OCI-LY3 (cell line): ENCODE measurements around the gene CCRL2.

ENCODE experiments used
- H2AFZ ChIP-seq: fragments of 200-600, 300-600 bp; shearing (Covaris generic); 2 replicates; pipeline ENCODE4 v1.6.0; 2014; ENCODE audit warnings: antibody characterized with exemption, low read depth, low read length
- H3K27ac ChIP-seq: fragments of 200-600, 300-600 bp; sonication (generic); 2 replicates; pipeline ENCODE4 v1.5.1; 2014; ENCODE audit warnings: mild to moderate bottlenecking, low read length, moderate library complexity, mixed read lengths
- H3K27me3 ChIP-seq: fragments of 200-600, 300-600 bp; sonication (generic); 2 replicates; pipeline ENCODE4 v1.6.1; 2014; ENCODE audit warnings: low read depth, low read length, mixed read lengths
- H3K36me3 ChIP-seq: fragments of 200-600, 300-600 bp; sonication (generic); replicated peaks from 2 replicates; pipeline ENCODE3; 2014; ENCODE audit warnings: low read depth, low read length, mixed read lengths
- H3K4me1 ChIP-seq: fragments of 300-600, 200-600 bp; sonication (generic); 2 replicates; pipeline ENCODE4 v1.6.1; 2014; ENCODE audit warnings: low read length, mixed read lengths
- H3K4me2 ChIP-seq: fragments of 200-600, 300-600 bp; sonication (generic); 2 replicates; pipeline ENCODE4 v1.6.1; 2014; ENCODE audit warnings: low read length, mixed read lengths
- H3K4me3 ChIP-seq: fragments of 300-600, 200-600 bp; sonication (generic); 2 replicates; pipeline ENCODE4 v1.5.1; 2014; ENCODE audit warnings: antibody characterized with exemption, mild to moderate bottlenecking, low read length, moderate library complexity
- H3K79me2 ChIP-seq: fragments of 300-600, 200-600 bp; shearing (Covaris generic); 2 replicates; pipeline ENCODE4 v1.6.1; 2014; ENCODE audit warnings: mild to moderate bottlenecking, low read length, mixed read lengths
- H3K9ac ChIP-seq: fragments of 300-600, 200-600 bp; shearing (Covaris generic); 2 replicates; pipeline ENCODE4 v1.6.0; 2014; ENCODE audit warnings: mild to moderate bottlenecking, low read length, moderate library complexity
- H3K9me3 ChIP-seq: fragments of 200-600, 300-600 bp; shearing (Covaris generic); 2 replicates; pipeline ENCODE4 v1.6.1; 2014; ENCODE audit warnings: low read length, mixed read lengths; ENCODE audit not compliant: insufficient read depth
- H4K20me1 ChIP-seq: fragments of 200-600, 300-600 bp; sonication (generic); 2 replicates; pipeline ENCODE4 v1.6.1; 2016; ENCODE audit warnings: low read length, mixed read lengths; ENCODE audit not compliant: insufficient read depth
- EZH2phosphoT487 ChIP-seq: fragments of 200-600 bp; shearing (Covaris generic); IDR thresholded peaks from 2 replicates; pipeline ENCODE4 v1.6.1; 2018; ENCODE audit warnings: antibody characterized with exemption, mixed run types, low read depth
- TF ChIP-seq, protein P1 (sequence below): fragments of 200-600, 300-600 bp; sonication (generic); IDR thresholded peaks from 2 replicates; pipeline ENCODE4 v1.5.1; 2014; ENCODE audit warnings: antibody characterized with exemption, low read length, low read depth

The CCRL2 gene

GRCh38 chr3:46411271-46411670 lies 4.2 kb downstream of the CCRL2 start:
- no peaks in the 10 kb centered on the region for H3K79me2 ChIP-seq
- no peaks in the 10 kb centered on the region for H3K9me3 ChIP-seq
- no peaks in the 10 kb centered on the region for H4K20me1 ChIP-seq
- H3K36me3 ChIP-seq = no peaks in the 10 kb centered on the region
- no peak overlapping the region for H3K27ac ChIP-seq
- H3K27me3 ChIP-seq = peaks cover 16% of the 10 kb centered on the region
- no peak overlapping the region for H3K4me3 ChIP-seq
- no peak for TF ChIP-seq EZH2phosphoT487
- TF ChIP-seq, protein P1, sequence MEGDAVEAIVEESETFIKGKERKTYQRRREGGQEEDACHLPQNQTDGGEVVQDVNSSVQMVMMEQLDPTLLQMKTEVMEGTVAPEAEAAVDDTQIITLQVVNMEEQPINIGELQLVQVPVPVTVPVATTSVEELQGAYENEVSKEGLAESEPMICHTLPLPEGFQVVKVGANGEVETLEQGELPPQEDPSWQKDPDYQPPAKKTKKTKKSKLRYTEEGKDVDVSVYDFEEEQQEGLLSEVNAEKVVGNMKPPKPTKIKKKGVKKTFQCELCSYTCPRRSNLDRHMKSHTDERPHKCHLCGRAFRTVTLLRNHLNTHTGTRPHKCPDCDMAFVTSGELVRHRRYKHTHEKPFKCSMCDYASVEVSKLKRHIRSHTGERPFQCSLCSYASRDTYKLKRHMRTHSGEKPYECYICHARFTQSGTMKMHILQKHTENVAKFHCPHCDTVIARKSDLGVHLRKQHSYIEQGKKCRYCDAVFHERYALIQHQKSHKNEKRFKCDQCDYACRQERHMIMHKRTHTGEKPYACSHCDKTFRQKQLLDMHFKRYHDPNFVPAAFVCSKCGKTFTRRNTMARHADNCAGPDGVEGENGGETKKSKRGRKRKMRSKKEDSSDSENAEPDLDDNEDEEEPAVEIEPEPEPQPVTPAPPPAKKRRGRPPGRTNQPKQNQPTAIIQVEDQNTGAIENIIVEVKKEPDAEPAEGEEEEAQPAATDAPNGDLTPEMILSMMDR = no peak
- H3K9ac ChIP-seq = no peak overlapping the region
- H3K4me1 ChIP-seq = peaks cover 28% of the 10 kb centered on the region
- H3K4me2 ChIP-seq = no peak overlapping the region
- no peak overlapping the region for H2AFZ ChIP-seq

- Histone ChIP-seq H3K27ac (no peak overlapping the region), H3K4me2 (no peak overlapping the region), H3K4me3 (no peak overlapping the region), H2AFZ (no peak overlapping the region), H3K27me3 (peaks cover 24% of the 10 kb centered on the region), H4K20me1 (no peaks in the 10 kb centered on the region), H3K79me2 (no peaks in the 10 kb centered on the region), H3K4me1 (peaks cover 18% of the 10 kb centered on the region), H3K36me3 (no peaks in the 10 kb centered on the region), H3K9me3 (no peaks in the 10 kb centered on the region), H3K9ac (no peak overlapping the region)
- TF ChIP-seq, protein P1 = no peak
- TF ChIP-seq EZH2phosphoT487 = no peak
Measured at GRCh38 chr3:46412786-46413298, 5.8 kb downstream of the CCRL2 start.

- H3K4me2 ChIP-seq = no peak overlapping the region
- H3K36me3 ChIP-seq = no peaks in the 10 kb centered on the region
- H4K20me1 ChIP-seq = no peaks in the 10 kb centered on the region
- no peak overlapping the region for H3K4me3 ChIP-seq
- H3K27me3 ChIP-seq = peaks cover 17% of the 10 kb centered on the region
- no peak overlapping the region for H2AFZ ChIP-seq
- no peak overlapping the region for H3K9ac ChIP-seq
- no peaks in the 10 kb centered on the region for H3K79me2 ChIP-seq
- no peaks in the 10 kb centered on the region for H3K9me3 ChIP-seq
- TF ChIP-seq, protein P1 = no peak
- TF ChIP-seq EZH2phosphoT487 = no peak
- H3K4me1 ChIP-seq = peaks cover 15% of the 10 kb centered on the region
- H3K27ac ChIP-seq = no peak overlapping the region
Measured at GRCh38 chr3:46413951-46414350, 6.9 kb downstream of the CCRL2 start.

- Histone ChIP-seq H3K4me3 (no peak overlapping the region), H3K79me2 (no peaks in the 10 kb centered on the region), H3K27ac (no peak overlapping the region), H3K9ac (no peak overlapping the region), H4K20me1 (no peaks in the 10 kb centered on the region), H3K4me2 (no peak overlapping the region), H3K9me3 (no peaks in the 10 kb centered on the region), H2AFZ (no peak overlapping the region), H3K36me3 (no peaks in the 10 kb centered on the region), H3K4me1 (peaks cover 15% of the 10 kb centered on the region), H3K27me3 (peaks cover 17% of the 10 kb centered on the region)
- TF ChIP-seq EZH2phosphoT487 = no peak
- TF ChIP-seq, protein P1 = no peak
Measured at GRCh38 chr3:46414739-46415138, 7.7 kb downstream of the CCRL2 start.
